Measurements from ENCODE around the gene TSFM.

- no peak for TF ChIP-seq CTCF (IDR thresholded peaks at IDR 0.05; ENCODE audit: insufficient read depth, low read length)
- TF ChIP-seq REST (IDR thresholded peaks at IDR 0.05; ENCODE audit: insufficient replicate concordance, low read depth), result no peak
These were observed 44.4 kb downstream of the TSFM start for GRCh38 chr12:57826966-57827365.
